ENCODE results near the gene IFNA5. TPM values are rescaled to one million over a fixed set of nuclear protein-coding genes. Genes with fewer than 3 reads are reported as not detected.

The IFNA5 gene
- total and polyA plus RNA-seq, 2 of the 8 experiments (the other 6 are each of a cell fraction or from before 2014, with no cell fraction given) = not detected

- peak overlapping the region; percentile 81 to 92; a peak in 3 of 4 replicates for H3K4me2 ChIP-seq (ENCODE audit: insufficient read depth in 1 of 2, low read depth in 2 of 2, low read length in 2 of 2)
- no peak overlapping the region for H3K18ac ChIP-seq (ENCODE audit: extremely low read depth, low read length)
- CTCF ChIA-PET (ENCODE audit: partially characterized antibody) = interaction anchor here (1.1 to 8.0 kb wide), 8 partner anchors 10 to 458 kb away, joined by 3 to 79 read pairs (median 4); no protein-coding TSS in a partner anchor
- 86% methylated on average over 2 of the region's 2 CpGs; no CpG with 5 or more reads in 1 of the 2 experiments for WGBS, 2 experiments (ENCODE audit: extremely low coverage in 1 of 2, insufficient coverage in 1 of 2, insufficient read length in 1 of 2, insufficient replicate concordance in 2 of 2, low coverage in 1 of 2, low lambda C conversion rate in 2 of 2, missing lambda C conversion rate in 1 of 2)
- H3K27me3 ChIP-seq (replicated peaks in 1 of 4; ENCODE audit: control insufficient read depth in 3 of 4, extremely low read depth in 1 of 4, insufficient read depth in 3 of 4, low read length in 3 of 4) = no peaks in the 10 kb centered on the region
- H2BK120ac ChIP-seq (replicated peaks; ENCODE audit: low read depth, low read length) = no peak overlapping the region
- H3K56ac ChIP-seq (replicated peaks; ENCODE audit: insufficient read length, low read depth, low read length) = no peak overlapping the region
- no peak overlapping the region for H2BK20ac ChIP-seq (ENCODE audit: low read length)
- TF ChIP-seq EGR1 (IDR thresholded peaks at IDR 0.05; ENCODE audit: borderline replicate concordance, low read depth, low read length) (no peak), EZH2 (IDR thresholded peaks at IDR 0.05; ENCODE audit: low read depth, low read length, severe bottlenecking) (no peak), BRCA1 (IDR thresholded peaks at IDR 0.05; ENCODE audit: low read depth, low read length) (no peak), PHF8 (conservative IDR thresholded peaks at IDR 0.05; ENCODE audit: low read depth, low read length) (no peak), MAFK (IDR thresholded peaks at IDR 0.05; ENCODE audit: low read depth, low read length) (no peak)
- no peak overlapping the region for H2BK5ac ChIP-seq (ENCODE audit: low read depth, low read length)
- no peak overlapping the region for H2BK15ac ChIP-seq (ENCODE audit: low read length)
- H3K9me3 ChIP-seq (ENCODE audit: insufficient read depth in 2 of 2, low read depth in 1 of 2, low read length in 1 of 2) = no peaks in the 10 kb centered on the region
- peaks cover 4% of the 10 kb centered on the region for H3K23me2 ChIP-seq (ENCODE audit: low read depth, low read length)
- no peak overlapping the region for H3K9ac ChIP-seq (replicated peaks in 1 of 4; ENCODE audit: extremely low read depth in 1 of 4, low read depth in 3 of 4, low read length in 3 of 4)
- peaks cover 0 to 5% (median 0%) of the 10 kb centered on the region in 4 experiments; a peak in 2 of 7 replicates for H3K4me1 ChIP-seq (replicated peaks in 1 of 4; ENCODE audit: control insufficient read depth in 3 of 4, insufficient read depth in 4 of 4, low read length in 3 of 4)
- no peak overlapping the region for H3K14ac ChIP-seq (ENCODE audit: insufficient read length)
- H4K20me1 ChIP-seq (replicated peaks in 1 of 2; ENCODE audit: control insufficient read depth in 1 of 2, insufficient read depth in 2 of 2, low read length in 2 of 2) = peaks cover 4 to 10% of the 10 kb centered on the region in 2 experiments
- peaks cover 8 to 58% of the 10 kb centered on the region in 2 experiments for H3K79me2 ChIP-seq (ENCODE audit: control insufficient read depth in 1 of 2, insufficient read depth in 2 of 2, low read length in 2 of 2)
- H4K5ac ChIP-seq (ENCODE audit: insufficient read length, low read depth, low read length) = no peak overlapping the region
- no peaks in the 10 kb centered on the region; the same call in none of the 2 replicates for H3K79me1 ChIP-seq (ENCODE audit: low read depth, low read length)
- POLR2A ChIA-PET (ENCODE audit: partially characterized antibody) = no interaction called here
- H2AFZ ChIP-seq (ENCODE audit: low read length) = no peak overlapping the region
- no peak overlapping the region for H2BK12ac ChIP-seq (ENCODE audit: low read depth, low read length)
- no peak overlapping the region; the same call in 1 of the 2 replicates for H4K8ac ChIP-seq (ENCODE audit: extremely low read depth, insufficient read depth, low read length)
- H4K91ac ChIP-seq (replicated peaks; ENCODE audit: insufficient read length, low read length) = no peak overlapping the region
- peaks cover 0 to 11% (median 0%) of the 10 kb centered on the region in 4 experiments; a peak in 2 of 8 replicates for H3K36me3 ChIP-seq (ENCODE audit: control insufficient read depth in 2 of 4, insufficient read depth in 4 of 4, low read length in 3 of 4)
- H3K23ac ChIP-seq (ENCODE audit: insufficient read length) = no peak overlapping the region
- H3K4me3 ChIP-seq (ENCODE audit: extremely low read depth in 1 of 4, insufficient read depth in 2 of 4, low read depth in 3 of 4, low read length in 4 of 4) = peak overlapping the region in 1 of 4 experiments; percentile 76; a peak in 1 of 8 replicates
- DNase-seq (ENCODE audit: low read depth in 1 of 2, low spot score in 2 of 2) = no peak
- H2AK5ac ChIP-seq (ENCODE audit: low read depth, low read length) = no peak overlapping the region
- FAIRE-seq = no peak
- no peak overlapping the region for H3K27ac ChIP-seq (ENCODE audit: low read depth, low read length)
- no peak overlapping the region for H3K4ac ChIP-seq (replicated peaks; ENCODE audit: insufficient read length, low read depth, low read length)
Measured at GRCh38 chr9:21333226-21333625, 28.1 kb upstream of the IFNA5 start.
